Spinal cord (tissue), 10 donors: ENCODE measurements around the gene SEPTIN2. TPM values are rescaled to one million over a fixed set of nuclear protein-coding genes. Genes with fewer than 3 reads are reported as not detected.
"Not testable (repeated sequence)": the region's sequence is repeated elsewhere in the genome, so short reads cannot be mapped to it uniquely, and the experiment has no call there.

Source experiments
- DNase-seq, 6 donors: peaks; one replicate each; pipeline versions ENCODE4 v3.0.0 to v3.0.0-alpha.2; 2013 to 2015; ENCODE audit warnings: low spot score in 6 of 6, low read depth in 4 of 6
- H3K27ac ChIP-seq: one replicate; pipeline ENCODE4 v1.5.1; 2013; ENCODE audit warnings: low read depth, low read length, control low read depth
- H3K27me3 ChIP-seq: one replicate; pipeline ENCODE4 v1.6.1; 2013; ENCODE audit warnings: low read length; ENCODE audit not compliant: control insufficient read depth, insufficient read depth
- H3K36me3 ChIP-seq: one replicate; pipeline ENCODE4 v1.6.1; 2013; ENCODE audit warnings: low read length; ENCODE audit not compliant: control insufficient read depth, insufficient read depth
- H3K4me1 ChIP-seq: one replicate; pipeline ENCODE4 v1.6.1; 2013; ENCODE audit warnings: low read length; ENCODE audit not compliant: control insufficient read depth, insufficient read depth
- H3K4me3 ChIP-seq: one replicate; pipeline ENCODE4 v1.5.1; 2013; ENCODE audit warnings: low read depth, low read length, control low read depth
- H3K9me3 ChIP-seq: one replicate; pipeline ENCODE4 v1.6.1; 2013; ENCODE audit warnings: low read length; ENCODE audit not compliant: control insufficient read depth, insufficient read depth
- WGBS: methylation state at CpG from one replicate; pipeline ENCODE4 v1.1.5; 2013; ENCODE audit warnings: missing lambda C conversion rate; ENCODE audit not compliant: insufficient coverage; 5-methylcytosine and 5-hydroxymethylcytosine counted together
- polyA plus RNA-seq, 2 donors: library from polyadenylated mRNA; unstranded; fragments of 120-200 nt; gene quantifications; one replicate each; pipeline ENCODE4 v1.2.1, GENCODE V29; 2013; ENCODE audit not compliant: insufficient read length in 2 of 2
- total RNA-seq, 2 donors: library from RNA; depleted of rRNA in 1 of 2; stranded (reverse); fragments of 120-200 nt in 1 of 2; fragments of >200 nt in 1 of 2; gene quantifications; one replicate each; pipeline versions ENCODE4 v1.2.3 to v1.2.4, GENCODE V29; 2013 to 2014
- donor health status: healthy.

SEPTIN2 gene
- total and polyA plus RNA-seq, 4 donors: 460 to 582 (median 507) TPM

GRCh38 chr2:241282555-241282954 is 33.2 kb upstream of the SEPTIN2 start:
- H3K27me3 ChIP-seq: no peaks in the 10 kb centered on the region
- H3K4me3 ChIP-seq: no peak overlapping the region
- no peak overlapping the region for H3K27ac ChIP-seq
- WGBS: no CpG with 5 or more reads among the region's 5 CpGs
- H3K4me1 ChIP-seq: no peaks in the 10 kb centered on the region
- no peaks in the 10 kb centered on the region for H3K36me3 ChIP-seq
- no peaks in the 10 kb centered on the region for H3K9me3 ChIP-seq
- DNase-seq: no peak

GRCh38 chr2:241285596-241285995 is 30.1 kb upstream of the SEPTIN2 start:
- Histone ChIP-seq H3K27ac (no peak overlapping the region), H3K9me3 (no peaks in the 10 kb centered on the region), H3K27me3 (no peaks in the 10 kb centered on the region), H3K4me1 (no peaks in the 10 kb centered on the region), H3K36me3 (no peaks in the 10 kb centered on the region), H3K4me3 (no peak overlapping the region)
- no CpG with 5 or more reads among the region's 1 CpG for WGBS
- DNase-seq: no peak

- no peak for DNase-seq
- no peaks in the 10 kb centered on the region for H3K9me3 ChIP-seq
- no peaks in the 10 kb centered on the region for H3K4me1 ChIP-seq
- H3K36me3 ChIP-seq: no peaks in the 10 kb centered on the region
- 88% methylated on average over 9 of the region's 9 CpGs for WGBS
- no peak overlapping the region for H3K4me3 ChIP-seq
- no peak overlapping the region for H3K27ac ChIP-seq
- no peaks in the 10 kb centered on the region for H3K27me3 ChIP-seq
Measured at GRCh38 chr2:241286348-241287090, 29.2 kb upstream of the SEPTIN2 start.

- no peaks in the 10 kb centered on the region for H3K9me3 ChIP-seq
- no peak overlapping the region for H3K4me3 ChIP-seq
- H3K4me1 ChIP-seq: no peaks in the 10 kb centered on the region
- H3K36me3 ChIP-seq: no peaks in the 10 kb centered on the region
- no peaks in the 10 kb centered on the region for H3K27me3 ChIP-seq
- DNase-seq: no peak
- WGBS: 75% methylated on average over 2 of the region's 3 CpGs
- H3K27ac ChIP-seq: no peak overlapping the region
Measured at GRCh38 chr2:241288324-241288888, 27.3 kb upstream of the SEPTIN2 start.

GRCh38 chr2:241289053-241289452 is 26.7 kb upstream of the SEPTIN2 start:
- H3K9me3 ChIP-seq: no peaks in the 10 kb centered on the region
- H3K27ac ChIP-seq: no peak overlapping the region
- DNase-seq: no peak
- no peaks in the 10 kb centered on the region for H3K36me3 ChIP-seq
- H3K27me3 ChIP-seq: no peaks in the 10 kb centered on the region
- no peaks in the 10 kb centered on the region for H3K4me1 ChIP-seq
- H3K4me3 ChIP-seq: no peak overlapping the region
- WGBS: 95% methylated on average over 3 of the region's 4 CpGs

- no peaks in the 10 kb centered on the region for H3K36me3 ChIP-seq
- no peaks in the 10 kb centered on the region for H3K4me1 ChIP-seq
- no peaks in the 10 kb centered on the region for H3K27me3 ChIP-seq
- no peak overlapping the region for H3K27ac ChIP-seq
- no peak for DNase-seq
- 67% methylated on average over 1 of the region's 3 CpGs for WGBS
- H3K9me3 ChIP-seq: no peaks in the 10 kb centered on the region
- no peak overlapping the region for H3K4me3 ChIP-seq
Measured at GRCh38 chr2:241289597-241289996, 26.1 kb upstream of the SEPTIN2 start.

GRCh38 chr2:241291153-241291552 is 24.6 kb upstream of the SEPTIN2 start:
- no peaks in the 10 kb centered on the region for H3K27me3 ChIP-seq
- 90% methylated on average over 3 of the region's 6 CpGs for WGBS
- no peak overlapping the region for H3K27ac ChIP-seq
- no peaks in the 10 kb centered on the region for H3K4me1 ChIP-seq
- H3K36me3 ChIP-seq: no peaks in the 10 kb centered on the region
- H3K4me3 ChIP-seq: no peak overlapping the region
- no peak for DNase-seq
- H3K9me3 ChIP-seq: no peaks in the 10 kb centered on the region

GRCh38 chr2:241291977-241292376 is 23.7 kb upstream of the SEPTIN2 start:
- DNase-seq: no peak
- no peaks in the 10 kb centered on the region for H3K9me3 ChIP-seq
- H3K36me3 ChIP-seq: no peaks in the 10 kb centered on the region
- 40% methylated on average over 1 of the region's 6 CpGs for WGBS
- no peak overlapping the region for H3K27ac ChIP-seq
- no peak overlapping the region for H3K4me3 ChIP-seq
- no peaks in the 10 kb centered on the region for H3K27me3 ChIP-seq
- H3K4me1 ChIP-seq: no peaks in the 10 kb centered on the region

GRCh38 chr2:241293378-241293797 is 22.3 kb upstream of the SEPTIN2 start:
- DNase-seq, H3K4me1 ChIP-seq, H3K27ac ChIP-seq, H3K36me3 ChIP-seq, H3K27me3 ChIP-seq, H3K9me3 ChIP-seq, H3K4me3 ChIP-seq: not testable (repeated sequence)
- 93% methylated on average over 7 of the region's 7 CpGs for WGBS
